Measurements from ENCODE around the gene MYT1. TPM values are rescaled to one million over a fixed set of nuclear protein-coding genes. Genes with fewer than 3 reads are reported as not detected.

MYT1 gene
- polyA plus RNA-seq, 1 donor from 2014 or later, result 35.8 TPM

- Histone ChIP-seq H3K9me3 (ENCODE audit: low read length) (no peaks in the 10 kb centered on the region), H3K4me2 (ENCODE audit: low read length) (no peak overlapping the region), H3K36me3 (ENCODE audit: insufficient read depth, low read length) (peaks cover 14% of the 10 kb centered on the region), H3K79me2 (replicated peaks; ENCODE audit: insufficient read depth, low read length) (peaks cover 52% of the 10 kb centered on the region), H3F3A (ENCODE audit: insufficient read depth, low read length, poor library complexity, severe bottlenecking) (no peaks in the 10 kb centered on the region), H2AFZ (ENCODE audit: low read depth, low read length) (no peak overlapping the region), H3K9me2 (ENCODE audit: insufficient read depth, low read length) (no peaks in the 10 kb centered on the region), H3K27ac (ENCODE audit: low read length) (peak overlapping the region; percentile 67), H3K9ac (ENCODE audit: low read length) (peak overlapping the region; percentile 43), H4K20me1 (ENCODE audit: insufficient read depth) (peaks cover 9% of the 10 kb centered on the region), H3K4me3 (ENCODE audit: low read length) (peak overlapping the region; percentile 51), H3K27me3 (ENCODE audit: insufficient read depth, low read depth, low read length) (no peaks in the 10 kb centered on the region)
- TF ChIP-seq EZH2 (IDR thresholded peaks at IDR 0.05; ENCODE audit: borderline replicate concordance, insufficient read depth, low read length, poor library complexity, severe bottlenecking), result no peak
- TF ChIP-seq SMC3 (conservative IDR thresholded peaks at IDR 0.05; ENCODE audit: poor library complexity), result no peak
- no peak for TF ChIP-seq TAF1 (IDR thresholded peaks at IDR 0.05; ENCODE audit: low read depth)
- no peak for TF ChIP-seq MXI1 (conservative IDR thresholded peaks at IDR 0.05; ENCODE audit: poor library complexity, severe bottlenecking)
- no peak for TF ChIP-seq REST (IDR thresholded peaks at IDR 0.05; ENCODE audit: borderline replicate concordance)
- TF ChIP-seq RAD21 (conservative IDR thresholded peaks at IDR 0.05), result no peak
- no peak for TF ChIP-seq EP300 (conservative IDR thresholded peaks at IDR 0.05; ENCODE audit: poor library complexity, severe bottlenecking)
- TF ChIP-seq POLR2AphosphoS5 (IDR thresholded peaks at IDR 0.05), result no peak
- TF ChIP-seq CTCF (IDR thresholded peaks at IDR 0.05; ENCODE audit: poor library complexity, severe bottlenecking), result no peak
Measured at GRCh38 chr20:64176551-64176950, 12.3 kb downstream of the MYT1 start.

DNA sequence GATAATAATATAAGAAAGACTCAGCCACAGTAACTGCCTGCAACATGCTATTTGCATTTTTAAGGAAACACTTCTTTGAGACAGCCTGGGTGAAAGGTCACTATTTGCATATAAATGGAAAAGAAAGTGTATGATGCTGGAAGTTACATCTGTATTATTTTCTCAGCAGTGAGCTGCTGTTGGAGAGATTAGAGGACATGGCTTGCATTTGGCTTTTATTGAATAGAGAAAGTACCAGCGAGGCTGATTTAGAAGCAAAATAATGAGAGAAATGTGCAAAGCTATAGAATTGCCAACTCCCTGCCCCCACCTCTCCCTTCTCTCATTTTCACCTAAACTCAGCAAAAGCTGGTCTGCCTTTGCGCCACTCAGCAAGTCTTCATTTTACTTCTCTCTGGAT is 12.7 kb downstream of the MYT1 start:
- Histone ChIP-seq H3K4me2 (ENCODE audit: low read length) (peak overlapping the region; percentile 13), H3K36me3 (ENCODE audit: insufficient read depth, low read length) (peaks cover 14% of the 10 kb centered on the region), H2AFZ (ENCODE audit: low read depth, low read length) (no peak overlapping the region), H4K20me1 (ENCODE audit: insufficient read depth) (peaks cover 9% of the 10 kb centered on the region), H3F3A (ENCODE audit: insufficient read depth, low read length, poor library complexity, severe bottlenecking) (no peaks in the 10 kb centered on the region), H3K27me3 (ENCODE audit: insufficient read depth, low read depth, low read length) (no peaks in the 10 kb centered on the region), H3K27ac (ENCODE audit: low read length) (peak overlapping the region; percentile 67), H3K79me2 (replicated peaks; ENCODE audit: insufficient read depth, low read length) (peaks cover 52% of the 10 kb centered on the region), H3K9ac (ENCODE audit: low read length) (peak overlapping the region; percentile 43), H3K9me2 (ENCODE audit: insufficient read depth, low read length) (no peaks in the 10 kb centered on the region), H3K4me3 (ENCODE audit: low read length) (peak overlapping the region; percentile 51), H3K9me3 (ENCODE audit: low read length) (no peaks in the 10 kb centered on the region)
- TF ChIP-seq TAF1 (IDR thresholded peaks at IDR 0.05; ENCODE audit: low read depth) (no peak), RAD21 (conservative IDR thresholded peaks at IDR 0.05) (no peak), POLR2AphosphoS5 (IDR thresholded peaks at IDR 0.05) (no peak), EP300 (conservative IDR thresholded peaks at IDR 0.05; ENCODE audit: poor library complexity, severe bottlenecking) (no peak), SMC3 (conservative IDR thresholded peaks at IDR 0.05; ENCODE audit: poor library complexity) (no peak), REST (IDR thresholded peaks at IDR 0.05; ENCODE audit: borderline replicate concordance) (no peak), EZH2 (IDR thresholded peaks at IDR 0.05; ENCODE audit: borderline replicate concordance, insufficient read depth, low read length, poor library complexity, severe bottlenecking) (no peak), CTCF (IDR thresholded peaks at IDR 0.05; ENCODE audit: poor library complexity, severe bottlenecking) (no peak), MXI1 (conservative IDR thresholded peaks at IDR 0.05; ENCODE audit: poor library complexity, severe bottlenecking) (no peak)

All from neural cell (in vitro differentiated cells).